ENCODE measurements around the gene ACER3.

Gene ACER3

DNA sequence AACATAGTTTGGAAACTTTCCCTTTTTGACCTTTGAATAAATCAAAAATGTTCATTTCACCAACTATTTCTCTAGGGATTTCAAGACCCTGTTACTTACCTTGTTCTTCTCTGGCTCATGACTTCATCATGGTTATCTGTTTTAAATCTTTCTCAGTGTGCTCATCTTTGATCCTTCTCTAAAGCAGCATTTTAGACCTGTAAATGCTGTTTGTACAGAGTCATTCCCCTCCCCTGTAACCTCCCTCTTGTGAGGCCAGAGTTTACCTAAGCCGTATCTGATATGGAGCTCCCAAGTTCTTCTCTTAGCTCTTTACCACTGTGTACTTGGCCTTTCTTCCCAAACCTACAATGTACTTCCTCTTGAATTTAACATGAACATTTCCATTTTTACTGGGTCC, 56.0 kb downstream of the ACER3 start:
- ChIA-PET POLR2A (no interaction called here), CTCF (no interaction called here)
- no peak for TF ChIP-seq FOXM1 (IDR thresholded peaks at IDR 0.05; ENCODE audit: borderline replicate concordance)
- no peak for DNase-seq (ENCODE audit: extremely low spot score)

DNA sequence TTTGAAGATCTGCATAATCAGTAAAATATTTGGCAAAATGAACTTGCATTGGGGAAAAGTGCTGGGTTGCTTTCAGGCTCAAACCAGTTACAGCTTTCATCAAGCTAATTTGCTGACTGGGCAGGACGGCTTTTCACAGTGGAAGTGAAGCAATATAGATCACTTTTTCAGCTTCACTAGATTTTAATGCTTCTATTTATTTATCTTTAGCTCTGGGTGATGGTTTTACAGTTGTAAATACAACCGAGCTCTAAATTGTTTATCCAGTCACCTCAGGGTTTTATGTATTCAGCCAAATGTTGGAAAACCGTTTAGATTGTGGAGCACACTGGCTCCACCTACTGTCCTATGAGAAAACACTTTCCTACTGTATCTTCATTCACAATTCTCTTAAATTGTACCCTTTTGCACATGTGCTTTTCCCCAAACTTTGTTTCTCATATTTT, 58.2 kb downstream of the ACER3 start:
- POLR2A ChIA-PET = interaction anchor here (0.8 to 1.1 kb wide), 2 partner anchors 52 to 58 kb away, joined by 3 read pairs; no protein-coding TSS in a partner anchor
- CTCF ChIA-PET = interaction anchor here (0.6 to 3.0 kb wide), 18 partner anchors 13 to 222 kb away, joined by 3 to 26 read pairs (median 4); no protein-coding TSS in a partner anchor
- DNase-seq (ENCODE audit: extremely low spot score) = peak; percentile 41
- TF ChIP-seq NFRKB (IDR thresholded peaks at IDR 0.05) = no peak
- no peak for TF ChIP-seq CTBP1 (IDR thresholded peaks at IDR 0.05; ENCODE audit: borderline replicate concordance)
- TF ChIP-seq HDGF (IDR thresholded peaks at IDR 0.05; ENCODE audit: borderline replicate concordance) = no peak
- TF ChIP-seq ZNF384 (IDR thresholded peaks at IDR 0.05) = no peak
- TF ChIP-seq ELF4 (IDR thresholded peaks at IDR 0.05) = no peak
- no peak for TF ChIP-seq BHLHE40 (IDR thresholded peaks at IDR 0.05; ENCODE audit: borderline replicate concordance)
- TF ChIP-seq FOXK2 (IDR thresholded peaks at IDR 0.05) = no peak
- TF ChIP-seq TARDBP (IDR thresholded peaks at IDR 0.05) = no peak
- TF ChIP-seq SUZ12 (IDR thresholded peaks at IDR 0.05) = no peak

DNA sequence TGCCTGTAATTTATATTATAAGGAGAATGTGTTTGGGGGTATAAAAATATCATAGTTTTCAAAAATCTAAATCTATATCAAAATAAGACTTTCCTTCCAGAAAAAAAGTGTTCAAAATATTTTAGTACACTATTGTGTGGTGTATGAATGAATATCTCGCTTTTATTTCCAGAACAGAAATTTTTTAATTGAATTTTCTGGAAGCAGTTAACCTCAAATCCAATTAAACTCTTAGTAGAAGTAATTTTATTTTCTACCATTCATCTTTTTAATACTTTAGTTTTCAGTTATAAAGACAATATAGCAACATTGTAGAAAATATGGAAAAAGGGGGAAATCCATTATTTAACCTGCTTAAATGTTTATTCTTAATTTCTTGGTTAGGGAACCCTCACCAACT, 58.7 kb downstream of the ACER3 start:
- DNase-seq (ENCODE audit: extremely low spot score) = no peak
- ChIA-PET CTCF (interaction anchor here (0.7 to 3.0 kb wide), 23 partner anchors 13 to 1116 kb away, joined by 3 to 26 read pairs (median 4); no protein-coding TSS in a partner anchor), POLR2A (interaction anchor here (0.8 to 1.1 kb wide), 2 partner anchors 52 to 58 kb away, joined by 3 read pairs; no protein-coding TSS in a partner anchor)
- TF ChIP-seq SP1 (IDR thresholded peaks at IDR 0.05) = no peak
- no peak for TF ChIP-seq FOXA1 (IDR thresholded peaks at IDR 0.05)

DNA sequence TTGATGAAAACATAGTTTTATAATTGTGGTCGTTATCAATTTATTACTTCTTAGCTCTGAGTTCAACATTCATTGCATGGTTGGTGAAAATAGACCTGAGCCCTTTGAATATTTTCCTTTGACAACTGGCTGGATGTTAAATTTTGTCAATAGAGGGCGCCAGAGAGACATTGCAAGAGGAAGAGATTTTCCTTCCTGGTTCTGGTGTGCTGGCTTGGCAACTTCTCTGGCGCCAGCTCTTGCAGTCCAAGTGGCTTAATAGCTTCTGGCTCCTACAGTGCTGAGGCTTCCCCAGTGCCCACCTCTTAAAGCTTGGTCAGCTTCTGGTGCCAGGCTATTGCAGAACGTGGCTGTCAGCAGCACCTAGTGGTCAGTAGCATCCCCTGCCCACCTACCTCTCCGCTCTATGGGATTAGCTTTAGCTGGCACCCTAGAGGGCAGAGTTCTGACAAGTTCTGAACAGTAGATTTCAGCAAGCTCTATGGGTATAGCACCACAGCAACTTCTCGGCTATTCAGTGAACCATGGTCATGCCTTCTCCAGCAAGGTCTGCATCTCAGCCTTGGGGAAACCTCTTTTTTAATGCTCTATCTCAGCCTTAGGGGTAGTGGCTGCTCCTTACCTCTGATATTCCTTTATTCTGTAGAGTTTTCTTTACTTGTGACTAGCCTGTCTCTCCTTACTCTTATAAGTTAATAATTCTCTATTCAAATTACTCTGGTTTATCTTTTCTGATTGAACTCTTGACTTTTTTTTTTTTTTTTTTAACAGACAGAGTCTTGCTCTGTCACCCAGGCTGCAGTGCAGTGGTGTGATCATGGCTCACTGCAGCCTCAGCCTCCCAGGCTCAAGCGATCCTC, 59.4 kb downstream of the ACER3 start:
- TF ChIP-seq ARNT (IDR thresholded peaks at IDR 0.05) (no peak), BHLHE40 (IDR thresholded peaks at IDR 0.05; ENCODE audit: borderline replicate concordance) (no peak), L3MBTL2 (conservative IDR thresholded peaks at IDR 0.05) (no peak), TARDBP (IDR thresholded peaks at IDR 0.05) (no peak), ZNF384 (IDR thresholded peaks at IDR 0.05) (no peak), SP1 (IDR thresholded peaks at IDR 0.05) (no peak), SUZ12 (IDR thresholded peaks at IDR 0.05) (no peak), LEF1 (IDR thresholded peaks at IDR 0.05; ENCODE audit: borderline replicate concordance) (no peak), HDGF (IDR thresholded peaks at IDR 0.05; ENCODE audit: borderline replicate concordance) (no peak), ELF4 (IDR thresholded peaks at IDR 0.05) (no peak), NFRKB (IDR thresholded peaks at IDR 0.05) (no peak), FOXM1 (IDR thresholded peaks at IDR 0.05; ENCODE audit: borderline replicate concordance) (no peak), FOXA1 (IDR thresholded peaks at IDR 0.05) (no peak)
- TF ChIP-seq, protein P1, sequence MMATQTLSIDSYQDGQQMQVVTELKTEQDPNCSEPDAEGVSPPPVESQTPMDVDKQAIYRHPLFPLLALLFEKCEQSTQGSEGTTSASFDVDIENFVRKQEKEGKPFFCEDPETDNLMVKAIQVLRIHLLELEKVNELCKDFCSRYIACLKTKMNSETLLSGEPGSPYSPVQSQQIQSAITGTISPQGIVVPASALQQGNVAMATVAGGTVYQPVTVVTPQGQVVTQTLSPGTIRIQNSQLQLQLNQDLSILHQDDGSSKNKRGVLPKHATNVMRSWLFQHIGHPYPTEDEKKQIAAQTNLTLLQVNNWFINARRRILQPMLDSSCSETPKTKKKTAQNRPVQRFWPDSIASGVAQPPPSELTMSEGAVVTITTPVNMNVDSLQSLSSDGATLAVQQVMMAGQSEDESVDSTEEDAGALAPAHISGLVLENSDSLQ (IDR thresholded peaks at IDR 0.05) = no peak
- CTCF ChIA-PET = interaction anchor here (0.6 to 3.0 kb wide), 22 partner anchors 14 to 1116 kb away, joined by 3 to 26 read pairs (median 4); no protein-coding TSS in a partner anchor
- POLR2A ChIA-PET = no interaction called here
- DNase-seq (ENCODE audit: extremely low spot score) = peak; percentile 70

DNA sequence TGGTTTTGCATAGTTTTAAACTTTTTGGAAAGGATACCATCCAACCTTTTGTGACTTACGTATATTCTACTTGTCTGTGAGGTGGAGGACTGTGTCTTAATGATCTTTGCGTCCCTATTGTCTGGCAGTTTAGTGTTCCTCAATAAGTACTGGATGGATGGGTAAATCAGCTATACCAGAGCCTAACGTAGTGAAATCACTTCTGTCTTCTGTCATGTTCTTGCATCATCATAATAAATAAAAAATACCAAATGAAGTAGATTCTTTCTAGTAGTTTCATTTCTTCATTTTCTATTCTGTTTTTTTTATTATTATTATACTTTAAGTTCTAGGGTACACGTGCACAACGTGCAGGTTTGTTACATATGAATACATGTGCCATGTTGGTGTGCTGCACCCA, 66.4 kb downstream of the ACER3 start:
- CTCF ChIA-PET = no interaction called here
- POLR2A ChIA-PET = no interaction called here

DNA sequence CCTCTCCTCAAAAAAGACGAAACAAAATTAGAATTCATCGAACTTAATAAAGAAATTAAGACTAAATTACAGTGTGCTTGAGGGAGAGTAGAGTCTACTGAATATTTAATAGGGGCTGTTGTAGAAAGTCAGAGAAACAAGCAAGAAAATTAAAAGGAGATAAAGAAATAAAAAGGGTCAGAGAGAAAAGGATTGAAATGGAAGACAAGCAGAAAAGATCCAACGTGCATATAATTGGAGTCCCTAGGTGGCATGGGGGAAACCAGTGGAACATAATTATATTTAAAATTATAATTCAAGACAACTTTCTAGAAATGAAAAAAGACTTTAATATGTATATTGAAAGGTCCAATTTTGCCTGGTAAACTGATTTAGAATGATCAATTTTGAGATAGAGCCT, 74.3 kb downstream of the ACER3 start:
- CTCF ChIA-PET = no interaction called here
- POLR2A ChIA-PET = no interaction called here
- DNase-seq (ENCODE audit: extremely low spot score) = no peak
- TF ChIP-seq HDGF (IDR thresholded peaks at IDR 0.05; ENCODE audit: borderline replicate concordance) (no peak), LEF1 (IDR thresholded peaks at IDR 0.05; ENCODE audit: borderline replicate concordance) (no peak), SUZ12 (IDR thresholded peaks at IDR 0.05) (no peak), ARNT (IDR thresholded peaks at IDR 0.05) (no peak), FOXM1 (IDR thresholded peaks at IDR 0.05; ENCODE audit: borderline replicate concordance) (no peak), SP1 (IDR thresholded peaks at IDR 0.05) (no peak), L3MBTL2 (conservative IDR thresholded peaks at IDR 0.05) (no peak), FOXA1 (IDR thresholded peaks at IDR 0.05) (no peak), NFRKB (IDR thresholded peaks at IDR 0.05) (no peak), BHLHE40 (IDR thresholded peaks at IDR 0.05; ENCODE audit: borderline replicate concordance) (no peak)

More for the DNA sequence above, 66.4 kb downstream of the ACER3 start:
- TF ChIP-seq FOXA1 (IDR thresholded peaks at IDR 0.05) (no peak), ELF4 (IDR thresholded peaks at IDR 0.05) (no peak), ARNT (IDR thresholded peaks at IDR 0.05) (no peak), TARDBP (IDR thresholded peaks at IDR 0.05) (no peak), CTBP1 (IDR thresholded peaks at IDR 0.05; ENCODE audit: borderline replicate concordance) (no peak), LEF1 (IDR thresholded peaks at IDR 0.05; ENCODE audit: borderline replicate concordance) (no peak), SP1 (IDR thresholded peaks at IDR 0.05) (no peak), NFRKB (IDR thresholded peaks at IDR 0.05) (no peak), FOXK2 (IDR thresholded peaks at IDR 0.05) (no peak), SUZ12 (IDR thresholded peaks at IDR 0.05) (no peak), HDGF (IDR thresholded peaks at IDR 0.05; ENCODE audit: borderline replicate concordance) (no peak), L3MBTL2 (conservative IDR thresholded peaks at IDR 0.05) (no peak), FOXM1 (IDR thresholded peaks at IDR 0.05; ENCODE audit: borderline replicate concordance) (no peak)
- TF ChIP-seq, protein P1 (IDR thresholded peaks at IDR 0.05) = no peak
- no peak for DNase-seq (ENCODE audit: extremely low spot score)

DNA sequence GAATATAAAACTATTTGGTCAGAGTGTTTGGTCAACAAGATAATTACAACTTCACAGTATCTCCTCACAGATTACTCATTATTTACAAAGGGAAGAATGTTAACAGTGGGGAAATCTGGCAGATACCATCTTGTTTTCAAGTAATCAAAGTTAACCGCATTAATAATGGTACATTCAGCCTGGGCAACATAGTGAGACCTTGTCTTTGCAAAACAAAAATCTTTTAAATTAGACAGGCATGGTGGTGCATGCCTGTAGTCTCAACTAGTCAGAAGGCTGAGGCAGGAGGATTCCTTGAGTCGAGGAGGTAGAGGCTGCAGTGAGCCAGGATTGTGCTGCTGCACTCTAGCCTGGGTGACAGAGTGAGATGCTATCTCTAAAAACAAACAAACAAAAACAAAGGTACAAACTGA, 78.5 kb downstream of the ACER3 start:
- DNase-seq (ENCODE audit: extremely low spot score) = no peak
- ChIA-PET POLR2A (no interaction called here), CTCF (interaction anchor here (1.0 kb wide), 1 partner anchor 132 kb away, joined by 4 read pairs; no protein-coding TSS in a partner anchor)
- TF ChIP-seq, protein P1 (IDR thresholded peaks at IDR 0.05) = no peak
- TF ChIP-seq SP1 (IDR thresholded peaks at IDR 0.05) (no peak), ZNF384 (IDR thresholded peaks at IDR 0.05) (no peak), L3MBTL2 (conservative IDR thresholded peaks at IDR 0.05) (no peak), TARDBP (IDR thresholded peaks at IDR 0.05) (no peak), FOXA1 (IDR thresholded peaks at IDR 0.05) (no peak), FOXK2 (IDR thresholded peaks at IDR 0.05) (no peak), ARNT (IDR thresholded peaks at IDR 0.05) (no peak), LEF1 (IDR thresholded peaks at IDR 0.05; ENCODE audit: borderline replicate concordance) (no peak), SUZ12 (IDR thresholded peaks at IDR 0.05) (no peak), HDGF (IDR thresholded peaks at IDR 0.05; ENCODE audit: borderline replicate concordance) (no peak), NFRKB (IDR thresholded peaks at IDR 0.05) (no peak), FOXM1 (IDR thresholded peaks at IDR 0.05; ENCODE audit: borderline replicate concordance) (no peak), BHLHE40 (IDR thresholded peaks at IDR 0.05; ENCODE audit: borderline replicate concordance) (no peak), CTBP1 (IDR thresholded peaks at IDR 0.05; ENCODE audit: borderline replicate concordance) (no peak), ELF4 (IDR thresholded peaks at IDR 0.05) (no peak)

All from HEK293T (cell line).